Stomach (tissue), 9 donors: ENCODE data around the gene RNF175. TPM values are rescaled to one million over a fixed set of nuclear protein-coding genes. Genes with fewer than 3 reads are reported as not detected.

Experiments used
- DNase-seq, 2 donors: peaks; one replicate each; pipeline versions ENCODE4 v3.0.0 to v3.0.0-alpha.2; 2013 to 2019
- H3K27ac ChIP-seq, 5 donors: fragments of 200-600 bp in 4 of 5; sonication (generic) in 4 of 5; one replicate each; pipeline ENCODE4 v1.5.1; 2013 to 2019; ENCODE audit warnings: mild to moderate bottlenecking in 1 of 5, moderate library complexity in 1 of 5
- H3K27me3 ChIP-seq, 3 donors: fragments of 200-600 bp; sonication (generic); one replicate each; pipeline ENCODE4 v1.5.1; 2017 to 2019; ENCODE audit warnings: mixed run types in 1 of 3
- H3K36me3 ChIP-seq, 4 donors: fragments of 200-600 bp; sonication (generic); 1 replicate in 3 of 4; 2 replicates in 1 of 4; pipeline ENCODE4 v1.5.1; 2016 to 2019
- H3K4me1 ChIP-seq, 4 donors: fragments of 200-600 bp; sonication (generic); one replicate each; pipeline ENCODE4 v1.5.1; 2016 to 2019
- H3K4me3 ChIP-seq, 4 donors: fragments of 200-600 bp; sonication (generic) in 3 of 4; one replicate each; pipeline ENCODE4 v1.5.1; 2016 to 2019; ENCODE audit warnings: mild to moderate bottlenecking in 1 of 4
- H3K9me3 ChIP-seq, 4 donors: fragments of 200-600 bp; sonication (generic); one replicate each; pipeline ENCODE4 v1.5.1; 2016 to 2019
- CTCF ChIP-seq, 7 experiments: fragments of 450-650 bp in 4 of 7; fragments of 200-600 bp in 3 of 7; sonication (generic) in 3 of 7; IDR thresholded peaks; one replicate each; pipeline ENCODE4 v1.5.1; 2016 to 2019; ENCODE audit warnings: antibody characterized with exemption in 7 of 7, control low read depth in 2 of 7, mild to moderate bottlenecking in 1 of 7
- EP300 ChIP-seq: sonication (generic); formaldehyde crosslinking; IDR thresholded peaks from one replicate; pipeline ENCODE4 v1.6.1; 2017; ENCODE audit warnings: antibody characterized with exemption
- POLR2A ChIP-seq, 4 donors: fragments of 450-650 bp; IDR thresholded peaks; one replicate each; pipeline ENCODE4 v1.6.1; 2016; ENCODE audit warnings: antibody characterized with exemption in 4 of 4, control low read depth in 2 of 4, mild to moderate bottlenecking in 1 of 4, moderate library complexity in 1 of 4
- POLR2AphosphoS5 ChIP-seq, 3 donors: sonication (generic); formaldehyde crosslinking; IDR thresholded peaks; one replicate each; pipeline ENCODE4 v1.6.1; 2016; ENCODE audit warnings: antibody characterized with exemption in 3 of 3
- WGBS, 5 donors: extraction: QIAGEN DNeasy Blood & Tissue Kit in 3 of 5; methylation state at CpG; one replicate each; pipeline versions ENCODE4 v1.1.5 to v1.1.7; 2013 to 2018; 5-methylcytosine and 5-hydroxymethylcytosine counted together
- intact Hi-C: fragments of 100-400 bp; cut with DNase I; formaldehyde crosslinking; loops from one replicate; pipeline ENCODE4 v1.15.1; 2023; ENCODE audit warnings: low total_unique reads
- polyA plus RNA-seq, 3 donors: library from polyadenylated mRNA; stranded (reverse); fragments of 200-250 nt; gene quantifications; one replicate each; pipeline ENCODE4 v1.2.3, GENCODE V29; 2013
- total RNA-seq, 5 donors: library from RNA; depleted of rRNA; stranded (reverse); fragments of >200 nt; gene quantifications; one replicate each; pipeline versions ENCODE4 v1.1.0 to v1.2.3, GENCODE V29; 2014 to 2016
- donor health status: healthy with polysubstance abuse.
- donor health status: Bipolar disorder and iron deficiency.
- donor health status: healthy.

Gene RNF175
- total and polyA plus RNA-seq, 8 donors, result 1.3 TPM; not detected in 7

- TF ChIP-seq POLR2AphosphoS5 (IDR thresholded peaks at IDR 0.05) (no peak), EP300 (no peak), POLR2A (IDR thresholded peaks at IDR 0.05) (no peak), CTCF (IDR thresholded peaks at IDR 0.05) (no peak)
- no peaks in the 10 kb centered on the region for H3K36me3 ChIP-seq
- intact Hi-C loops, result no loop called here
- no peaks in the 10 kb centered on the region for H3K4me1 ChIP-seq
- WGBS, 5 donors, result 22 to 39% (median 25%) methylated on average over 6 of the region's 6 CpGs
- peaks cover 0 to 26% (median 9%) of the 10 kb centered on the region in 3 donors for H3K27me3 ChIP-seq
- DNase-seq, result no peak
- peaks cover 0 to 3% (median 0%) of the 10 kb centered on the region in 4 donors for H3K9me3 ChIP-seq
- H3K27ac ChIP-seq, result no peak overlapping the region
- no peak overlapping the region for H3K4me3 ChIP-seq
Measured at GRCh38 chr4:153781717-153782416, 22.0 kb upstream of the RNF175 start.

- intact Hi-C loops, result no loop called here
- H3K4me1 ChIP-seq, result no peaks in the 10 kb centered on the region
- no peaks in the 10 kb centered on the region for H3K36me3 ChIP-seq
- WGBS, 5 donors, result 85 to 90% (median 87%) methylated on average over 17 of the region's 17 CpGs
- peaks cover 0 to 3% (median 0%) of the 10 kb centered on the region in 4 donors for H3K9me3 ChIP-seq
- H3K27ac ChIP-seq, result no peak overlapping the region
- TF ChIP-seq EP300 (no peak), POLR2A (IDR thresholded peaks at IDR 0.05) (no peak)
- H3K27me3 ChIP-seq, result peaks cover 0 to 20% (median 4%) of the 10 kb centered on the region in 3 donors
- H3K4me3 ChIP-seq, result no peak overlapping the region
- no peak for DNase-seq
Measured at GRCh38 chr4:153781280-153781679, 21.5 kb upstream of the RNF175 start.

- intact Hi-C loops, result no loop called here
Measured at GRCh38 chr4:153780876-153781275, 21.1 kb upstream of the RNF175 start.

GRCh38 chr4:153780221-153780620 lies 20.4 kb upstream of the RNF175 start:
- peaks cover 0 to 3% (median 0%) of the 10 kb centered on the region in 4 donors for H3K9me3 ChIP-seq
- TF ChIP-seq POLR2AphosphoS5 (IDR thresholded peaks at IDR 0.05) (no peak), EP300 (no peak), CTCF (IDR thresholded peaks at IDR 0.05) (no peak), POLR2A (IDR thresholded peaks at IDR 0.05) (no peak)
- H3K4me3 ChIP-seq, result no peak overlapping the region
- intact Hi-C loops, result no loop called here
- H3K4me1 ChIP-seq, result no peaks in the 10 kb centered on the region
- no peaks in the 10 kb centered on the region for H3K36me3 ChIP-seq
- 65 to 71% (median 66%) methylated on average over 2 of the region's 2 CpGs for whole genome bisulfite sequencing, 5 donors
- no peak for DNase-seq
- no peak overlapping the region for H3K27ac ChIP-seq
- peaks cover 0 to 12% (median 0%) of the 10 kb centered on the region in 3 donors for H3K27me3 ChIP-seq

More at GRCh38 chr4:153780876-153781275, 21.1 kb upstream of the RNF175 start:
- Histone ChIP-seq H3K4me1 (no peaks in the 10 kb centered on the region), H3K9me3 (peaks cover 0 to 3% (median 0%) of the 10 kb centered on the region in 4 donors), H3K27ac (no peak overlapping the region), H3K4me3 (no peak overlapping the region), H3K27me3 (peaks cover 0 to 16% (median 0%) of the 10 kb centered on the region in 3 donors), H3K36me3 (no peaks in the 10 kb centered on the region)
- TF ChIP-seq POLR2A (IDR thresholded peaks at IDR 0.05), result no peak
- TF ChIP-seq CTCF (IDR thresholded peaks at IDR 0.05), result no peak
- no peak for TF ChIP-seq EP300
- no peak for TF ChIP-seq POLR2AphosphoS5 (IDR thresholded peaks at IDR 0.05)
- 71 to 89% (median 80%) methylated on average over 1 of the region's 1 CpG for WGBS, 5 donors
- no peak for DNase-seq

GRCh38 chr4:153778383-153778782 lies 18.6 kb upstream of the RNF175 start:
- Histone ChIP-seq H3K4me3 (no peak overlapping the region), H3K27me3 (peaks cover 0 to 6% (median 0%) of the 10 kb centered on the region in 3 donors), H3K9me3 (peaks cover 0 to 3% (median 0%) of the 10 kb centered on the region in 4 donors), H3K36me3 (no peaks in the 10 kb centered on the region), H3K27ac (no peak overlapping the region), H3K4me1 (no peaks in the 10 kb centered on the region)
- 79 to 94% (median 91%) methylated on average over 1 of the region's 1 CpG for WGBS, 5 donors
- DNase-seq, result no peak
- intact Hi-C loops, result no loop called here
- TF ChIP-seq POLR2A (IDR thresholded peaks at IDR 0.05), result no peak
- no peak for TF ChIP-seq CTCF (IDR thresholded peaks at IDR 0.05)
- no peak for TF ChIP-seq EP300
- no peak for TF ChIP-seq POLR2AphosphoS5 (IDR thresholded peaks at IDR 0.05)
